Endothelial cell of umbilical vein (primary cell): ENCODE data around the gene PEMT. TPM values are rescaled to one million over a fixed set of nuclear protein-coding genes. Genes with fewer than 3 reads are reported as not detected.

Source experiments
- BruUV-seq: library from RNA; stranded (reverse); fragments of 400-500 nt; replicated peaks from 2 replicates; lab custom pipeline; 2021; lab: Mats Ljungman, UMichigan
- CTCF ChIA-PET: fragments of 300-600, 350-600 bp; sonication (Branson Sonifier 250); formaldehyde crosslinking; loops from one replicate; lab custom pipeline; 2021; ENCODE audit warnings: antibody characterized with exemption, inconsistent platforms; lab: Charles Lee
- POLR2A ChIA-PET: fragments of 300-600, 350-600 bp; sonication (Branson Sonifier 250); formaldehyde crosslinking; loops from one replicate; lab custom pipeline; 2021; ENCODE audit warnings: antibody characterized with exemption, inconsistent platforms; lab: Charles Lee
- DNase-seq: peaks from one replicate; pipeline ENCODE4 v3.0.0-alpha.2; 2011; ENCODE audit warnings: low read depth, low spot score
- FAIRE-seq: peaks from 2 replicates; lab custom pipeline; 2011; peaks lifted over from hg19 to GRCh38; lab: Jason Lieb, UNC
- H2AFZ ChIP-seq: 2 replicates; pipeline ENCODE4 v1.6.0; 2012; ENCODE audit warnings: low read depth, low read length, control low read depth, inconsistent platforms
- H3K27ac ChIP-seq: 2 replicates; pipeline ENCODE4 v1.5.1; 2011; ENCODE audit warnings: low read depth, mild to moderate bottlenecking, control low read depth, low read length, moderate library complexity; ENCODE audit not compliant: insufficient read depth
- H3K27me3 ChIP-seq, 2 experiments: 2 replicates each; pipeline versions ENCODE4 v1.6.0 to v1.6.1; 2011; ENCODE audit warnings: low read length in 2 of 2, mixed read lengths in 1 of 2; ENCODE audit not compliant: control insufficient read depth in 2 of 2, insufficient read depth in 2 of 2
- H3K36me3 ChIP-seq, 2 experiments: 2 replicates in 1 of 2; 3 replicates in 1 of 2; pipeline ENCODE4 v1.5.1; 2011; ENCODE audit warnings: low read length in 2 of 2, mild to moderate bottlenecking in 1 of 2, moderate library complexity in 1 of 2; ENCODE audit not compliant: control insufficient read depth in 2 of 2, insufficient read depth in 2 of 2; ENCODE audit errors: extremely low read depth in 1 of 2
- H3K4me1 ChIP-seq: 3 replicates; pipeline ENCODE4 v1.5.1; 2011; ENCODE audit warnings: mild to moderate bottlenecking, low read length; ENCODE audit not compliant: control insufficient read depth, insufficient read depth; ENCODE audit errors: extremely low read depth
- H3K4me2 ChIP-seq: 2 replicates; pipeline ENCODE4 v1.6.1; 2011; ENCODE audit warnings: low read length, control low read depth, mixed read lengths; ENCODE audit not compliant: insufficient read depth
- H3K4me3 ChIP-seq, 3 experiments: fragments of 200-600 bp in 1 of 3; sonication (generic), shearing (Covaris generic) in 1 of 3; replicated peaks in 1 of 3; 2 replicates each; pipeline ENCODE4 v1.5.1; 2011 to 2016; ENCODE audit warnings: control low read depth in 3 of 3, low read length in 3 of 3, mild to moderate bottlenecking in 2 of 3, inconsistent platforms in 1 of 3, low read depth in 1 of 3, moderate library complexity in 1 of 3; ENCODE audit not compliant: insufficient read depth in 1 of 3
- H3K79me2 ChIP-seq: 2 replicates; pipeline ENCODE4 v1.6.0; 2012; ENCODE audit warnings: low read length, inconsistent platforms; ENCODE audit not compliant: control insufficient read depth, insufficient read depth
- H3K9ac ChIP-seq: replicated peaks from 2 replicates; pipeline ENCODE3; 2011; ENCODE audit warnings: low read length, control low read depth; ENCODE audit not compliant: insufficient read depth; ENCODE audit errors: extremely low read depth
- H3K9me1 ChIP-seq: replicated peaks from 3 replicates; pipeline ENCODE4 v1.6.0; 2011; ENCODE audit warnings: mild to moderate bottlenecking, low read length; ENCODE audit not compliant: control insufficient read depth, insufficient read depth; ENCODE audit errors: extremely low read depth
- H3K9me3 ChIP-seq: replicated peaks from 2 replicates; pipeline ENCODE4 v1.5.1; 2012; ENCODE audit warnings: low read length, inconsistent platforms; ENCODE audit not compliant: control insufficient read depth, insufficient read depth
- H4K20me1 ChIP-seq: replicated peaks from 2 replicates; pipeline ENCODE3; 2011; ENCODE audit warnings: mild to moderate bottlenecking, low read length; ENCODE audit not compliant: control insufficient read depth, insufficient read depth; ENCODE audit errors: extremely low read depth
- EZH2 ChIP-seq: IDR thresholded peaks from 2 replicates; pipeline ENCODE4 v1.6.1; 2012; ENCODE audit warnings: borderline replicate concordance, low read depth, mild to moderate bottlenecking, moderate library complexity, low read length, inconsistent platforms; ENCODE audit not compliant: severe bottlenecking
- FOS ChIP-seq: IDR thresholded peaks from 2 replicates; pipeline ENCODE4 v1.6.1; 2011; ENCODE audit warnings: mild to moderate bottlenecking, low read length, moderate library complexity, borderline replicate concordance; ENCODE audit not compliant: insufficient read depth
- GATA2 ChIP-seq: IDR thresholded peaks from 2 replicates; pipeline ENCODE4 v1.7.0; 2011; ENCODE audit warnings: low read depth, mild to moderate bottlenecking, moderate library complexity, mixed read lengths, low read length; ENCODE audit not compliant: insufficient read length, insufficient read depth
- JUN ChIP-seq: IDR thresholded peaks from 2 replicates; pipeline ENCODE4 v1.6.1; 2011; ENCODE audit warnings: borderline replicate concordance, low read depth; ENCODE audit not compliant: insufficient read length, insufficient read depth
- MYC ChIP-seq: IDR thresholded peaks from one replicate; pipeline ENCODE4 v1.6.1; 2011; ENCODE audit warnings: mild to moderate bottlenecking, low read depth, low read length
- POLR2A ChIP-seq: IDR thresholded peaks from 2 replicates; pipeline ENCODE4 v1.6.1; 2012; ENCODE audit warnings: low read depth, mild to moderate bottlenecking, control low read depth, low read length
- POLR2AphosphoS5 ChIP-seq: IDR thresholded peaks from 2 replicates; pipeline ENCODE4 v1.6.1; 2012; ENCODE audit warnings: low read depth, mild to moderate bottlenecking, control low read depth, low read length, moderate library complexity; ENCODE audit not compliant: insufficient read depth
- dilution Hi-C: fragments of 300-500 bp; cut with MboI; formaldehyde crosslinking; loops from one replicate; pipeline ENCODE4 v1.15.0; 2019; ENCODE audit warnings: low sequenced_read_pairs; ENCODE audit not compliant: extremely low pct_ligation_motif_present
- intact Hi-C: fragments of 100-400 bp; cut with micrococcal nuclease; formaldehyde crosslinking; loops from one replicate; pipeline ENCODE4 v1.10.0; 2022
- polyA plus RNA-seq, 4 experiments: library from polyadenylated mRNA; depleted of rRNA in 3 of 4; stranded (reverse) in 3 of 4; unstranded in 1 of 4; fragments of >200 nt; gene quantifications; 2 replicates each; pipeline versions ENCODE4 v1.2.1 to v1.2.3, GENCODE V29; 2011 to 2012; ENCODE audit warnings: missing spikeins in 1 of 4
- total RNA-seq: library from RNA; stranded (reverse); gene quantifications from 2 replicates; pipeline ENCODE4 v1.2.3, GENCODE V29; 2021
- TF ChIP-seq, protein P1 (sequence below), 2 donors: IDR thresholded peaks; 1 replicate in 1 of 2; 2 replicates in 1 of 2; pipeline ENCODE4 v1.5.1; 2011; ENCODE audit warnings: low read length in 2 of 2, mild to moderate bottlenecking in 2 of 2, moderate library complexity in 2 of 2, control low read depth in 1 of 2, inconsistent platforms in 1 of 2, low read depth in 1 of 2; ENCODE audit not compliant: insufficient read depth in 1 of 2; ENCODE audit errors: extremely low read depth in 1 of 2
- TF ChIP-seq, protein P2 (sequence below): IDR thresholded peaks from 2 replicates; pipeline ENCODE4 v1.6.1; 2011; ENCODE audit not compliant: insufficient read depth, insufficient read length

The PEMT gene
- total and polyA plus RNA-seq, 2 donors (not counting 3 experiments of a cell fraction or from before 2014, with no cell fraction given): 35.1 to 58.4 TPM

DNA sequence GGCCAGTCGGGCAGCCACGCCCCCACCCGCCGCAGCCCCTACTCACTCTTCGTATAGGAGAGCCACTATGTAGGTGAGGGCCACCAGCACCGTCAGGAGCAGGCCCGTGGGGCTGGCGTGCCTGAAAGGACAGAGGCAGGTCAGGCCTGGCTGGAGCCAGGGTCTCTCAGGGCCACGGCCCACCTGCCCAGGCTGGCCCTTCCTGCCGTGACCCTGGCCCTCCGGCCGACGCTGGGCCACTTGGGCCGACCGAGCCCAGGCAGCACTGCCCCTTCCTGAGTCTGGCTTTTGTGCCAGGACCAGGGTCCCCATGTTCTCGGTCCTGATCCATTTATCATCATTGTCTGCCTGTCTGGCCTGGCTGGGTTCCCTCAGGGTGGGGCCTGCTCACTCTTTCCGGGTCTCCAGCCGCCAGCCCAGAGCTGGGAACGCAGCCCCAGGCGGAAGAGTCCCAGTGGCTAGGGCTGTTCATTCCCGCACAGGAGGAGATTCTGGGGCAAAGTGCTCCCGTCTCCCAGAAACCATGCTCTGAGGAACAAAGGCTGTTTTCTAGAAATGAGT, 85.2 kb downstream of the PEMT start:
- Histone ChIP-seq H3K27me3 (no peaks in the 10 kb centered on the region), H3K9me1 (no peaks in the 10 kb centered on the region), H3K9me3 (no peaks in the 10 kb centered on the region), H3K27ac (no peak overlapping the region), H3K79me2 (no peaks in the 10 kb centered on the region), H4K20me1 (no peaks in the 10 kb centered on the region), H3K4me1 (no peaks in the 10 kb centered on the region), H3K9ac (no peak overlapping the region), H3K36me3 (no peaks in the 10 kb centered on the region), H3K4me2 (no peak overlapping the region), H3K4me3 (no peak overlapping the region), H2AFZ (no peak overlapping the region)
- CTCF ChIA-PET: interaction anchor here (1.0 to 4.0 kb wide), 3 partner anchors 10 to 150 kb away, joined by 3 to 33 read pairs (median 4); partner anchors contain the start of gene RASD1
- TF ChIP-seq GATA2: no peak
- TF ChIP-seq POLR2AphosphoS5: no peak
- no peak for TF ChIP-seq JUN
- no peak for TF ChIP-seq EZH2
- TF ChIP-seq FOS: no peak
- TF ChIP-seq MYC: no peak
- no peak for TF ChIP-seq POLR2A
- TF ChIP-seq, protein P1, sequence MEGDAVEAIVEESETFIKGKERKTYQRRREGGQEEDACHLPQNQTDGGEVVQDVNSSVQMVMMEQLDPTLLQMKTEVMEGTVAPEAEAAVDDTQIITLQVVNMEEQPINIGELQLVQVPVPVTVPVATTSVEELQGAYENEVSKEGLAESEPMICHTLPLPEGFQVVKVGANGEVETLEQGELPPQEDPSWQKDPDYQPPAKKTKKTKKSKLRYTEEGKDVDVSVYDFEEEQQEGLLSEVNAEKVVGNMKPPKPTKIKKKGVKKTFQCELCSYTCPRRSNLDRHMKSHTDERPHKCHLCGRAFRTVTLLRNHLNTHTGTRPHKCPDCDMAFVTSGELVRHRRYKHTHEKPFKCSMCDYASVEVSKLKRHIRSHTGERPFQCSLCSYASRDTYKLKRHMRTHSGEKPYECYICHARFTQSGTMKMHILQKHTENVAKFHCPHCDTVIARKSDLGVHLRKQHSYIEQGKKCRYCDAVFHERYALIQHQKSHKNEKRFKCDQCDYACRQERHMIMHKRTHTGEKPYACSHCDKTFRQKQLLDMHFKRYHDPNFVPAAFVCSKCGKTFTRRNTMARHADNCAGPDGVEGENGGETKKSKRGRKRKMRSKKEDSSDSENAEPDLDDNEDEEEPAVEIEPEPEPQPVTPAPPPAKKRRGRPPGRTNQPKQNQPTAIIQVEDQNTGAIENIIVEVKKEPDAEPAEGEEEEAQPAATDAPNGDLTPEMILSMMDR (IDR thresholded peaks at IDR 0.05; ENCODE audit: extremely low read depth in 1 of 2, insufficient read depth in 1 of 2, low read depth in 1 of 2, low read length in 2 of 2): no peak
- TF ChIP-seq, protein P2, sequence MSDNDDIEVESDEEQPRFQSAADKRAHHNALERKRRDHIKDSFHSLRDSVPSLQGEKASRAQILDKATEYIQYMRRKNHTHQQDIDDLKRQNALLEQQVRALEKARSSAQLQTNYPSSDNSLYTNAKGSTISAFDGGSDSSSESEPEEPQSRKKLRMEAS: no peak
- intact Hi-C loops: no loop called here
- FAIRE-seq: no peak
- DNase-seq: no peak
- no TSS peak for BruUV-seq
- POLR2A ChIA-PET: no interaction called here
- dilution Hi-C loops: no loop called here
